Measurements from ENCODE around the gene CRIM1.
"Not testable (repeated sequence)": the region's sequence is repeated elsewhere in the genome, so short reads cannot be mapped to it uniquely, and the experiment has no call there.

Gene CRIM1

DNA sequence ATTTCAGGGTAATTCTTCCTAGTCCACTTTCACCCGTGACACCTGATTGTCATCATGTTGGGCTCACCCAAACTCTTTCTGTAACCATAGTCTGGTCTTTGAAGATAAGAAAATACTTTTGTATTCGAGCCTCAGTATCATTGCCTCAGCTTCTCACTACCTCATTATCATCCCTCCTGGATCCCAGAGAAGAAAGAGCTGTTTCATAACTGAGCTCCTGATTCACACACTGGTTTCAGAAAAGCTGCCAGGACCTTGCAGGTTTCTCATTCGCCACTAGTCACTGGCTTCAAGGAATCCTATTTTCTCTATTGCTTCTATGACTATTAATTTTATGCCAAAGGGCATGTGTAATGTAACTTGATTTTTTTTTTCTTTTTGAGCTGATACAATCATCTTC, 2.9 kb upstream of the CRIM1 start:
- no peak for DNase-seq (ENCODE audit: low read depth in 2 of 2, low spot score in 1 of 2)

DNA sequence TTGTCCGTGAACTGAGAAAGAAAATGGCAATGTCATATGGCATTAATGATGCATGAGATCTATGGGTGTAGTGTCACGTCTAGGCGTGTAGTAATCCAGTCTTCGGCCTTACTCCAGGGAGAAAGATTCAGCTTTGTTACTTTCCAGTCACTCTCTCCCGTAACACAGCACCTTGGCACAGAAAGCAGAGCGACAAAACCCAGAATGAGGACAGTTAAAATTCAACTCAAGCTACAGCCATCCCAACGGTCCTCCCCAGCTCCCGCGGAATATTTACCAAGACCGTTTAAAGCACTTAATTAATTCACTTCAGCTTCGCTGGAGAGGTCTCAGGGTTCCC, 797 bp upstream of the CRIM1 start:
- no peak for DNase-seq (ENCODE audit: low read depth in 2 of 2, low spot score in 1 of 2)

DNA sequence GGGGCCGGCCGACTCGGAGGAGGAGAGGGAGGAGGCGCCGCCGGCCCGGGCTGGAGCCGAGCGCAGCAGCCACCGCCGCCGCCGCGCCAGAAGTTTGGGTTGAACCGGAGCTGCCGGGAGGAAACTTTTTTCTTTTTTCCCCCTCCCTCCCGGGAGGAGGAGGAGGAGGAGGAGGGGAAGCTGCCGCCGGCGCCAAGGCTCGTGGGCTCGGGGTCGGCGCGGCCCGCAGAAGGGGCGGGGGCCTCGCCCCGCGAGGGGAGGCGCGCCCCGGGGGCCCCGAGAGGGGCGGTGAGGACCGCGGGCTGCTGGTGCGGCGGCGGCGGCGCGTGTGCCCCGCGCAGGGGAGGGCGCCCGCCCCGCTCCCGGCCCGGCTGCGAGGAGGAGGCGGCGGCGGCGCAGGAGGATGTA, 316 bp downstream of the CRIM1 start:
- DNase-seq (ENCODE audit: low read depth in 2 of 2, low spot score in 1 of 2): no peak

DNA sequence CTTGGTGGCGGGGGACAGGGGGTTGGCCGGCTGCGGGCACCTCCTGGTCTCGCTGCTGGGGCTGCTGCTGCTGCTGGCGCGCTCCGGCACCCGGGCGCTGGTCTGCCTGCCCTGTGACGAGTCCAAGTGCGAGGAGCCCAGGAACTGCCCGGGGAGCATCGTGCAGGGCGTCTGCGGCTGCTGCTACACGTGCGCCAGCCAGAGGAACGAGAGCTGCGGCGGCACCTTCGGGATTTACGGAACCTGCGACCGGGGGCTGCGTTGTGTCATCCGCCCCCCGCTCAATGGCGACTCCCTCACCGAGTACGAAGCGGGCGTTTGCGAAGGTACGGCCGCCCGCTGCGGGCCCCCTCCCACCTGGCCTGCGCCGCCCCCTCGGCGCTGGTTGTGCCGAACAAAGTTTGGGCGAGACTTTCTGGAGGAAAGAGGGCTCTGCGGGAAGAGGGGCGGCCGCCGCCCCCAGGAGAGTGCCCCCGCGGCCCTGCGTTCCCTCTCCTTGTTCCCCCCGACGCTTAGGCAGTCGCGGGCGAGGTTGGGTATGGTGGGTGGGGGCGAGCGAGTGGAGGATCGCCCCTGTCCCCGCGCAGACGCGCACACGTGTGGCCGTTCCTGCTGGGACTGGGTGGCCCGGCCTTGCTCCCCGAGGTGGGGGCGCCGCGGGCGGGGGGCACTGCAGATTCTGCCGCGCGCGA, 866 bp downstream of the CRIM1 start:
- peak in 1 of 2 donors; percentile 12 for DNase-seq (ENCODE audit: low read depth in 2 of 2, low spot score in 1 of 2)

DNA sequence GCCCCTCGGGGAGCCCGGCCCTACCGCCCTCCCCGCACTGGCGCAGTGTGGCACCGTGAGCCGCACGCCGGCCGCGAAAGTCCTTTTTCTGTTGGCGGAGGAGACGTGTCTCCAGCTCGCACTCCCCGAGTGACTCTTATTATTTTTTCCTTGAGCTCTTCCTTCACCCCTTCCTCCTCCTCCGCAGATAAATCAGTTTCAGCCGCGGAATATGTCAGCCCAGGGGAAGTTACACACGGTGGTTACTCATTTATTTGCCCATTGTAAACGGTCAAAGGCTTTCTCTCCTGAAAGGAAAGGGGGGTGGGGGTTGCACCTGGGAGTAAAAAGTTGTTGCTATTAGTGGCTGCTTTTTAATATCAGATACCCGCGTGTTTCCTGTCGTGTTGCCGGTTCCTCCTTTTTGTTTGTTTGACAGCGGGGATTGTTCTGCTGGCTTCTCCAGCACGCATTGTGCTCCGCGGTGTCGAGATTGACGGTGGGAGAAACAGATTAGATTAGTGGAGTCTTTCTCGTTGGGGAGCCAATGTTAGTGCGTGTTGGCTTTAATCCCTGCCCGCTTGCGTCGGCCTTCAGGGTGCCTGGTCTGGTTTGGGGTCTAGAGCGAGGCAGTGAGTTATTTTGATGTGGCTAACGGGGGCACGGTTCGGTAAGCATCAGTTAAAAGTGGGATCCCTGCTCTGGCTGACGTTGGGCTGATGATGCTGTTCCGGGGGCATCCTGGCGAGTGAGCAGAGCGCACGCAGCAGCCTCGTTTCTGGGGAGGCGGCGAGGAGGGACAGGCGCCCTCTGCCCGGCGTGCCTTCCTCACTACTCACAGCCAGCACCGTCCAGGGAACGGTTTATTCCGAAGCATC, 1.6 kb downstream of the CRIM1 start:
- peak in 1 of 2 donors; percentile 6 for DNase-seq (ENCODE audit: low read depth in 2 of 2, low spot score in 1 of 2)

DNA sequence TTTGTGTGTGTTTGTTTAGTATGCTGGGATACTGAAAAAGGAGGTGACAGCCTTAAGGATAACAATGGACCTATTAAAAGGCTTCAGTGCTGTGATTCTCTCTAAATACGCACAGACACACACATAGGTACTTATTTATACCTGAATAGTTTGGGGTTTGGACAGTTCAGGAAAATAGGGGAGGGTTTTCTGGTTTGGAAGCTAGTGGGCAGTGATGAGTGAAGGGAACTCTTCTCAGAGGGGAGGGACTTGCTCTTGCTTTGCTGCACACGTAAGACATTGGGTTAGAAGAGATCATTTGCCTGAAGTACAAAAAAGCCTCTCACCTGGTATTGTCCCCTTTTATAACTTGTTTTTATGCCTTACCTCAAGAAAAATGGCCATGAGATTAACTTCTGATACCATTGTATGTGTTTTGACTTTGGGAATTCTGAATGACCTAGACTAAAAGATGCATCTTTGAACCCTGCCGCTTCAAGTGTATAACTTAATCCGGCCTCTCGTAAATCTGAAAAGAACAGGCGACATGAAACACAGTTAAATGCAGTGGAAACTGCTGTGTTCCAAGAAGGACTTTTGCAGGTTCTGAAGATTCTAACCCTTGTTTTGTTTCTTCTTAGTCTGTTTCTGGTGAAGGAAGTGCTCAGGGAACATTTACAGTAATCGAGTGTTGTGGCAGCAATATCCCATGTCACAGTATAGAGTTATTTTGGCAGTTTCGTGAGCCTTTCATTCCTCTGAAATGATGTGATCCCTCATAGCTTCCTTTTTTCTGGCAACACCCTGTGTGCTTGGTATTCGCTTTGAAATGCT, 2.5 kb downstream of the CRIM1 start:
- DNase-seq (ENCODE audit: low read depth in 2 of 2, low spot score in 1 of 2): no peak

DNA sequence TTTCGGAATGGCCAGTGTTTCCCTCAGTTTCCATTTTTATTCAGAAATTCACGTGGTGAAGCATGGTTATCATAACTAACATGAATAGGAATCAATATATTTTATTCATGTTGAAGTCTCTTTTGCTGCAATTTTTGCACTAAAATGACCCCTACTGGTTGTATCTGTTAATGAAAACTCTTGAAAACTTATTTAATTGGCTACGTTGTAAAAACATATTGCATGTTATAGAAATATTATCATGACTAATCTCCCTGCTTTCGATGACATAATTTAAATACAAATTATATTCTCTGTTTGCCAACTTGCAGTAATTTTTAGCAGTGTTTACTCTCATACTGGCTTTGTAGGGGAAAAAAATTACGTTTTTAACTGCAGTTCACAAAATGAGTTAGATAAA, 3.5 kb downstream of the CRIM1 start:
- no peak for DNase-seq (ENCODE audit: low read depth in 2 of 2, low spot score in 1 of 2)

DNA sequence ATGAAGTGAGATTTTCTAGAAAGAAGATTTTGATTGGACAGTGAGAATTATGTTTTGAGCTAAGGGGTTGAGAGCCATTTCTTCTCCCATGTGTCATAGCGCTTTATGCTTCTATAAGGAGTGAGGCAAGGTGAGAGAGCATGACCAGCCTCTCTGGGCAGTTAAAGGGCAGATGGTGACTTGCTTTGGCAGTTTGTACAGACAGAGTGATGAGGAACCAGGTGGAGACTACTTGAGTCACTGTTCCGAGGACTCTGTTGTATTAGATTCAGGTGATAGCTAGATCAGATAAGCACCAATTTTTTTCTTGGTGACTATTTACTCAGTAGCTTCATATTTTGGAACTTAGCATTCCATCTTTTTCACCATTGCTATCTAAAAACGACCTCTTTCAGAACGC, 4.5 kb downstream of the CRIM1 start:
- no peak for DNase-seq (ENCODE audit: low read depth in 2 of 2, low spot score in 1 of 2)

DNA sequence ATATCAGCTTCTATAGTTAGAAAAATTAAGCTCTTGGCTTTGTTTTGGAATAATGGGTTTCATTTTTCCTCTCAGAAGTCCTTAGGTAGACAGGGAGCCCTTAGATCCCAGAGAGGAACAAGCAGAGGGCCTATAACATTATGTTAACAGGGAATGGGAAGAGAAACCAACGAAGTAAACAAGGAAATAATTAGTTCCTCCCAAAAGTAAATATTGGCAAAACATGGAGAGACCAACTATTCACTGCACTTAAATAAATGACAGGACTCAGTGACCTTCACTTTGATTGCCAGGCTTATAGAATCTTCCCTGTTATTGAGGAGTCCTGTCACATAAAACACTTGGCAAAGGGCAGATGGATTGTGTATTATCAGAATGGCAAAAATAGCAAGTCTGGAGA, 5.3 kb downstream of the CRIM1 start:
- DNase-seq (ENCODE audit: low read depth in 2 of 2, low spot score in 1 of 2): no peak

DNA sequence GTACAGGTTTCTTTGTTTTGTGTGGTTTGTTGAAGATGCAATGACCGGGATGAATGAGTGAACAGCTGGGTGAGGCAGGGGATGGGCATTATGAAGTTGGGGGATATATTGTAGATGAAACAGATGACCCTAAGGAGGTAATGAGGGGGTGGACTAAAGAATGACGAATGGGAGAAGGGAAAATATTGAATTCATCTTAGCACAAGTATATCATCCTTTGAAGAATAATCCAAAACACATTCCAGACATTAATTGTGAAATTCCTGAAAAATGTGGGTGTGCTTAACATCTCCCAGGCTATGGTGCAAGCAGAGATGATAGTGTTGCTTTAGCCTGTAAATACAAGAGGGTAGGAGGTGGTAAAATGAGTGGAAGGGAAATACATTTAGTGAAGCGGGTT, 5.8 kb downstream of the CRIM1 start:
- DNase-seq (ENCODE audit: low read depth in 2 of 2, low spot score in 1 of 2): no peak

DNA sequence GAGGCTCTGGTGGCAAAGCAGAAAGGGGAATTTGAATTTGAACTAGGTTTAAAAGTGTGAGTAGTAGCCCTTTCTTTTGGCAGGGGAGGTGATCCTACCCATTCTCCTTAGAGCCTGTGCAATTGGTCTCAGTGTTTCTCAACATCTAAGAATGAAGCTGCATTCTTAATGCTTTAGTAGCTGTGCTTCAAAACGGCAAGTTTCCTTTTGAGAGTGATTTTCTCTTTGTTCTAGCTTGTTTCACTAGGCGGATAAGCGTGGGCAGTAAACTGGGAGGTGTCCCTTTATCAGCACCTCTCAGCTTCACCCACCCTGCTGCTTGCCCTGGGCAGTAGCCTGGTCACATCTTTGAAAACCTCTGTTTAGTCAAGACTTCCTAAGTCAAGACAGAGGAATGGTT, 6.7 kb downstream of the CRIM1 start:
- no peak for DNase-seq (ENCODE audit: low read depth in 2 of 2, low spot score in 1 of 2)

DNA sequence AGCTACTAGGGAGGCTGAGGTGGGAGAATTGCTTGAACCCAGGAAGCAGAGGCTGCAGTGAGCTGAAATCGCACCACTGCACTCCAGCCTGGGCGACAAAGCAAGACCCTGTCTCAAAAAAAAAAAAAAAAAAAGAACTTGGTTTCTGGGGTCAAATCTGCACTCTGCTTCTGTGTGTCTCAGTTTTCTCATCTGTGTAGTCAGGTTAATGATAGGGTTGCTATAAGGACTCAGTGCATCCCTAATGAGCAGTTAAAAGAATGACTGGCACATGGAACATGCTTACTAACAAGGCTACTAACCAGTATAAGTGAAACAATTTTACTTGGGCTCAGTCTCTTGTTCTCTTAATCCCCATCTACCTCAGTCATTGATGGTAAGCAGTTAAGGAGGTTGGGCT, 7.5 kb downstream of the CRIM1 start:
- not testable (repeated sequence) for DNase-seq (ENCODE audit: low read depth in 2 of 2, low spot score in 1 of 2)

DNA sequence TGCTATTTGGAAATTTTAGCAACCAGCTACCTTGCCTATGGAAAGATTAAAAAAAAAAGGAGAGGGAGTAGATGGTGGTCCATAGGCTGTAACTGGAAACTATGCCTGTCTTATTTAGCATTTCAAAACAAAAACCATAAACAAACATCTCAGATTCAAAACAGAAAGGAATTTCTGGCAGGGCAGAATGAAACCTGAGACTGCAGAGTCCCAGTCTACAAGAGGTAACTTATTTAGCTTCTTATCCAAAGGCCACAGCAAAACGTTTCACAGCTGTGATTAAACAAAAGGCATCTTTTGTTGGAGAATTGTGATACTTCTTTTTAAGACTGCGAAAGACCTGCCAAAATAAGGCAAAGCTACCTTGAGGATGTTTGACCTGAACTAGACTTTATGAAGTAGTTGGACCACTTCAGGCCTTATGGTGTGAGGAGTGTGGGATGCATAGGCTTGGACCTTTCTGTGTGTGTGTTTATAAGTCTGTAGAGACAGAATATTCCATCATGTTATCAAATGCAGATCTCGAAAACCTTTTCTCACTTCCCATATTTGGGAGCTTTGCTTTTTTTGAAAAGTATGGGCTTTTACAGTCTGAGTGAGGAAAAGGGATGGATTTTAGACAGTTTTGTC, 11.0 kb downstream of the CRIM1 start:
- no peak for DNase-seq (ENCODE audit: low read depth in 2 of 2, low spot score in 1 of 2)

DNA sequence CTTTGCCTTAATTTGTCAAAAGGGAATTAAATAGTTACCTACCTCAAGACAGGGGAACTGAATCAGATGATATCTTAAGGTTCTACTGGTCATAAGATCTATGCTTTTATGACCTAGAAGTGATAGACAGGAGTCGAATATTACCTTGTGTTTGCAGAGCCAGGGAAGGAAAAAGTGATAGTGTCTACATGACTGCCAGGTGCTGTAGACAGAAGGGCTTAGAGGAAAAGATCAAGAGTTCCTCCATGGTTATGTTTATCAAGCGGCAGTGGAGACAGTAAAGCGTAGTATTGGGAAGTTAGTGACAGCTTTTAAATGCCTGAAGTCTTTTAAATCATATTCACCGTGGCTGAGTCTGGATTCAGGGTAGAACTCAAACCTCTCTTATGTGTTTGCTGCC, 11.9 kb downstream of the CRIM1 start:
- DNase-seq (ENCODE audit: low read depth in 2 of 2, low spot score in 1 of 2): no peak

DNA sequence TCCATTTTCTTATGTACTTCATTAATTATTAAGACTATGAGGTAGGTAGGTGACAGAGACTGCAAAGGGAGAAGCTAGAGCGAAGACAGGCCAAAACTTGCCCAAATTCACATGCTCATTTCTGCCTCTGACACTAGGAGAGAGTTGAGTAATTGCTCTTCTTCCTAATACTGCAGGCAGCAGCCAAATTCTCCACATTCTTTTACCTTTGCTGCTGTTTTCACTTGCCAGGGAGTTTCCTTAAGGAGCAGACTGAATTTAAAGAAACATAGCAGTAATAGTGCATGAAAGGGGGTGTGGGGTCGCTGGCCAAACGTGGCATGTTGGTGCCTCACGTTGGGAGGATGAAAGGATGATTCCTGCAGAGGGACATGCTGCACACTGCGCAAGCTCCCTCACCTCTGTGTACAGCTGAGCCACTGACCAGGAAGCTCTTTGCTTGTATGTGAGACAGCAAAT, 12.3 kb downstream of the CRIM1 start:
- no peak for DNase-seq (ENCODE audit: low read depth in 2 of 2, low spot score in 1 of 2)

DNA sequence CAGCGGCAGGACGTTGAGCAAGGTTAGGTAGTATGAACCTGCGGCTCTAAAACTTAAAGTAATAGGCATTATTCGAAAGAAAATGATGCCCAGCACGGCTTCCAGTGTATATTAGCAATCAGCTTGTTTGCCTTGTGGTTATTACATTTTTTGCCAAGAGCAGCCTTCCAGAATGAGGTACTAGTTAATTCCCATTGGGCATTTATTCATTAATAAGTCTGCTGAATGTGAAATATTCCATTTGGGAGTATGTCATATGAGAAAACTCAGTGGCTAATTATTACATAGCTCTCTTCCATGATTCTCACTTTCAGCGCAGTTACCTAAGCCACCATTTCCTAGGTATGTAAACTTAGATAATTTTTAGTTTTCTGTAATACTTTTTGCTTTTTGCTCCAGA, 12.9 kb downstream of the CRIM1 start:
- no peak for DNase-seq (ENCODE audit: low read depth in 2 of 2, low spot score in 1 of 2)

DNA sequence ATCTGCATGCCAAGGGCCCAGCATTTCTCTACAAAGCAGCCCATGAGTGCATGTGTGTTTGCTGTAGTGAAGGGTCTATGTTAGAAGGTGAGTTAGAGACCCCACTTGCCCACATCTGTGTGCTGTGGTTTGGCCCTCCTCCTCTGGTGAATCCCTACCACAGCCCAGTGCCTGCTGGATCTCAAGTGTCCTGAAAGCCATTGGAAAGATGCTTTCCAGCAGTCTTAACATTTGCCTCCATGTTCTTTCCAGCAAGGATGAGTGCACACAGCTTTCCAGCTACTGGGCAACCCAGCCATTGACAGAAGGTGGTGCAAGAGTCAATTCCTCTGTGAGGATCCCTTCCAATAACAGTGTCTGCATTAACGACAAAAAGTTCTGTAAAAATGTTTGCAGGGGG, 13.6 kb downstream of the CRIM1 start:
- no peak for DNase-seq (ENCODE audit: low read depth in 2 of 2, low spot score in 1 of 2)

DNA sequence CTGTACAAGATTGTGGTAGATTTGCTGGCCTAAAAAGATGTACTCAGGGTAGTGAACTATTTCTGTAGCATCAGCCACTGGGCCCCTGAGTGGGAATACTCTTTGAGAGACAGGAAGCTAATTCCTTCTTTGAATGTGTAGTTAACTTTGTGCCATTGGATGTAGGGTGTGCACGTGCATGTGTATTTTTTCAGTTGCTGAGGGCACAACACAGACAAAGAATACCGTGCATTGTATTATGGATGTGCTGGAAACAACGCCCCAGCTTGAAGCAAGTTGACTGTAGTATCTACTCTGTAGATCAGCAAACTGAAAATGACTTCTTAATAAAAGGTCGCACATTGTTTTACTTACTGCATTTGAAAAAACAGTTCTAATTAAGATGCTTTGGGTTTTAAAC, 14.1 kb downstream of the CRIM1 start:
- DNase-seq (ENCODE audit: low read depth in 2 of 2, low spot score in 1 of 2): no peak

DNA sequence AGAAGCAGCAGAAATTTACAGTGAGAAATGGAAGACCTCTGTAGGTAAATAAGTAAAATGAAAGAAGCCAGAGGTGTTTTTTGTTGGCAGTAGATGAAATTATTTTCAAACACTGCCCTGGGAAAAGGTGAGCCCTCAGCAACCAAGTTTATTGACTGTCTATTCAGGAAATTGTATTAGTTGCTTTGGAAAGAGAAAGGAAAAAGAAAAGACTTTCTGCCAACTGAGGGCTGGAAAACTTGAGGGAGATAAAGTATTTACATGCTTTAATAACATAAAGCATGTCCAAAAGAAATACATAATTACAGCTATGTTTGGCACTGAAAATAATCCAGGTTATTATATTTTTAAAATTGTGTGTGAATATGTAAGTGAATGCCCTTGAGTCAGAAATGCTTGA, 14.7 kb downstream of the CRIM1 start:
- DNase-seq (ENCODE audit: low read depth in 2 of 2, low spot score in 1 of 2): no peak

DNA sequence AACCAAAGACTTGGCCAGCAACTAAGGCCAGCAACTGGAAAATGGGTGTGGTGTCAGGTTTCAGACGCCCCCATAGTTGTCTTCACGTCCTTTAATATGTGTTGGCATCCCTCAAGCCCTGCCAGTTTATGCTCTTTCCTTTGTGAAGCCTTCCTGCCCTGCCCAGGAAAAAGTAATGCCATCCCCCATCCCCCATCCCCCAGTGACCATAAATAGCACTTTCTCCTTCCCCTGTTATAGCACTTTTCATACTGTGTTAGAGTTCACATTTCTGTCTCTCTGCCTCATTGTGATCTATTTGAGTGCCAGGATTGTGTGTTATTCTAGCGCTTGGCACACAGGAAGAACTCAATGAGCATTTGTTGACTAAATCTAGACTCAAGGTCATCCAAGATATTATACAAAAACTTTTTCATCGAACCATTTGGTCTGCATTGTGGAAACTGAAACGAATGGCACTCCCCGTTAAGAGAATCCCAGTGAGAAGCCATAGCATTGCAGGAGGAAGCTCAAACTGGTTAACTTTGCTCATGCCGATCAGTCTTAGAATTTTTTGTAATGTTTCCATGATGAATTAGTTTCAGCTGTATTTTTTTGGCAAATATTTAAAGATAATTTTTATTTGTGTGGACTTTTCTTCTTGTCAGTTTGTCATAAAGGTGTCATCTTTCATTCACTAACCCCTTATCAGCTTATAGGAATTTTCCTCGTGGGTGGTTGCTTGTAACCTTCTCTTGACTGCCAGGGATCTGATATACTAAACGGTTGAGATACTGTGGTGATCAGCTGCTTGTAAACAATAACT, 15.7 kb downstream of the CRIM1 start:
- DNase-seq (ENCODE audit: low read depth in 2 of 2, low spot score in 1 of 2): no peak

DNA sequence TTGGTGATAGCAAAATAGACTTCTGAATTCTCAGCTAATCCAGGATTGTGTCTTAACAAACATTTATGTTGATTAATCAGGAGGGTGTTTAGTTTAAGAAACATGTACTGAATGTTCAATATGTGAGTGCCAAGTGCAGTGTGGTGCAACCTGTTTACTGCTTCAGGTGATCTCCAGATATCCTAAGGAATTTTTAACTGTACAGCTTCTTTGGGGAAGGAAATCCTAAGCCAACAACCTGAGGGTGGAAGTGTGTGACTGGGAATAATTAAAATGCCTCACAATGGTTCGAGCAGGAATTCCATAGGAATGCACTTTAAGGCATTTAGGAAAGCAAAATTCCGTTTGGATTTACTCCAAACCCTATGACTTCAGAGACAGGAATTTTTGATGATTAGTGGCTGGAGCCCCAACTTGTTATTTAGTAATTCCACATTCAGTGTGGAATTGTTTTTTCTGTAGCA, 16.4 kb downstream of the CRIM1 start:
- DNase-seq (ENCODE audit: low read depth in 2 of 2, low spot score in 1 of 2): no peak
